Activated CD8-positive, alpha-beta memory T cell treated with anti-CD3 and anti-CD28 coated beads for 4 hours (primary cell): Measurements from ENCODE around the gene SLC12A5.

ENCODE experiments used
- DNase-seq, 2 donors: peaks; one replicate each; pipeline ENCODE4 v3.0.0-alpha.2; 2020; ENCODE audit warnings: low read depth in 2 of 2

The SLC12A5 gene

DNA sequence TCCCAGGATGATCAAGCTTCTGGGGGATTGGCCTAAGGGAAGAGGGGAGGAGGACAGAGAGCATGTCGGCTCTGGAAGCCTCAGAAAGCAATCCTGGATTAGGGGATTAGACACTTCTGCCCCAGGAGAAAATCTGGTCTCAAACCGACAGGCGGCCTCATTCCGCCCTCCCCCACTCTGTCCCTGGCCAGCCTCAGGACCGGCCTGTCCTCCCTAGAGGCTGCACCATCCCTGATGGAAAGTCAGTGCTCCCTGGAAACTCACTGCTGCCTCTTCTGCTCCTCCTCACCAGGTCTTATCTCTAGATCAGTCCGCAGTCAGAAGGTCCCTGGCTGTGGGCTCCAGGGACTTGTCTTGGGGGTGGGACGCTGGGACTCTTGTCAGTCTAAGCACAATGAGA is 905 bp upstream of the SLC12A5 start:
- DNase-seq, result no peak

DNA sequence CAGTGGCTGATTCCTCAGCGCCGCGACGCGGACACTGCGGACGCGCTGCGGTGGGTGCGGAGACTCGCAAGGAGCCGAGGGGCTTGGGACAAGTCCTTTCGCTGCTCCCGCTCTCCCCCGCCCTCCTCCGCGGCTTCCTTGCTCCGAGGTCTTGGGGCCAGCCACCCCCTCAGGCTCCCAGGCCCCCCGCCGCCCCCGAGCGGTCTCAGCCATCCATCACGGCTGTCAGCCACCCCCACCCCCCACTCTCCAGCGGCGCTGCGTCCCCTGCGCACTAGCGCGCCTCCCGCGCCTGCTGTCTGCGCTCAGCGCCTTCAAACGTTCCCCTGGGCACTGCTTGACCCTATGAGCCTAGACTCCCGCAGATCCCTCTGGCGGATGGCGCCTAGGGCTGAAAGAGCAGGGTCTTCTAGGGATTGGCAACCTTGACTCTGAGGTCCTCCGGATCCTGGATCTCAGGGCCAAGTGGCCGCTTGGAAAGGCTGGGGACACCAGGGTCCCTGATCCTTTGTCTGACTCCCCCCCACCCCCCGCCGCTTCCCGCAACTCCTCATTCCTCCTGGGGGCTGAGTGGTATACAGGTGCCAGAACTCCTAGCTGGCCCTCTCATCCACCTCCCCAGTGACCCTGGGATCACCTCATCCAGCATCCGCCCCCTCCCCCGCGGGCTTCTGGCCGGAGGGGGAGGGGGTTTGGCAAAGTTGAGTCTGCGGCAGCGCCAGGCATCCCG is 1.4 kb downstream of the SLC12A5 start:
- DNase-seq, result no peak

DNA sequence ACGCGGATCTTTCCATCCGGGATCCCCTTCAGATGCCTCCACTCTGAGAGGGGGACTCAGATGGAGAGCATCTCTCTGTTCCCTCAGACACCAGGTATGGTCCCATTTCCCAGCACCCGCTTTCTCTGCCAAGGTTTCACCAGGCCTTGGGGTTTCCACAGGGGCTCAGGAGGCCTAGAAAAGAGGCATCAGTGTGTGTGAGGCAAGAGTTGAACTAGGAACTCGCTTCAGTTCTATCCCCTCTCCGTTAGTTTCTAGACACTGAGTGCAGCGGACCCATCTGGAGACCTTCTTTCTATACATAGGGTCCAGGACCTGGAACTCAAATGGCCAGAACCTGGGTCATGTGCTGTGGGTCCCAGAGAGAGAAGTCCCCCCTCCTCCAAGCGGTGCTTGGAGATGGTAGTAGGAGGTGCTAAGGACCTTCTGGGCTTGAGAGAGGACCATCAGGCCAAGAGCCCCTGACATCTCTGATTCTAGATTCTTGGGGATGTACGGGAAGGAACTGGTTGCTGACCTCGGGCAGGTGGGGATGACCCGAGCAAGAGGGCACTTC is 2.1 kb downstream of the SLC12A5 start:
- no peak for DNase-seq

DNA sequence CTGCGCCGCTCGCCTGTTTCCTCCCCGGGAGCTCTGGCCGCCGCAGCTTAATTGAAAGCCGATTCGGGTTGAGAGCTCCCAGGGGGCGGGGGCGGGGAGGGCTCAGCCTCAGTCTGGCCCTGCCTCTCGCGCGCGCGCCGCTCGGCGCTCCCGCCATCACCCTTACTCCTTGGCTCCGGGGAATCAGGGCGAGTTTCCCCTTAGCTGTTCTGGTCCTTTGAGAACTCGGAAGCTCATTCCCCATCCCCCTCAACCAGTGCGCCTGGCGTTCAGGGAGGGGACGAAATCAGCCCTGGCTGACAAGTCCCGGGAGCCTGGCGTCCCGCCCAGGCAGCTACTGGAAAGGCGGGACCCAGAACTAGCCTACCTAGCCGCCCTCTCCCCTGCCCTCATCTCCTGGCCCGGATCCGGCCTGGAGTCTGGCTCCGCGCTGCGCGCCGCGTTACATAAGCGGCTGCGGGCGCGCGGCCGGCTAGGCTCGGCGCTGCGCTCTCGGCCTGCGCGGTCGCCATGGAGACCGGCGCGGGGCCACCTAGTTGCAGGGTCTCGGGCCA is 2.8 kb downstream of the SLC12A5 start:
- no peak for DNase-seq

DNA sequence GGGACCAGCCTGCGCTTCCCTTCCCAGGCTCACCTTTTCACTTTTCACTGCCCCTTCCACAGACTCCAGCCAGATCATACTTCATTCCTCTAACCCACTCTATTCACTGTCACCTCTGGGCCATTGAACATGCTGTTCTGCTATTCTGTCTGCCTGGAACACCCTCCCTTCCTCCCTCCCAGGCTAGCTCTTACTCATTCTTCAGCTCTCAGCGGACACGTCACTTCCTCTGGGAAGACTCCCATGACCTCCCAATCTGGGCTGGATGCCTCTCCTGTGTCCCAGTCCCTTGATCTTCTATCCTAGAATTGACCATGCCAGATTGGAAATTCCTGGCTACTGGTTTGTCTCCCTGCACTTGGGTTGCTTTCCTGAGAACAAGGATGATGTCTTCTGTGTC is 5.0 kb downstream of the SLC12A5 start:
- no peak for DNase-seq

DNA sequence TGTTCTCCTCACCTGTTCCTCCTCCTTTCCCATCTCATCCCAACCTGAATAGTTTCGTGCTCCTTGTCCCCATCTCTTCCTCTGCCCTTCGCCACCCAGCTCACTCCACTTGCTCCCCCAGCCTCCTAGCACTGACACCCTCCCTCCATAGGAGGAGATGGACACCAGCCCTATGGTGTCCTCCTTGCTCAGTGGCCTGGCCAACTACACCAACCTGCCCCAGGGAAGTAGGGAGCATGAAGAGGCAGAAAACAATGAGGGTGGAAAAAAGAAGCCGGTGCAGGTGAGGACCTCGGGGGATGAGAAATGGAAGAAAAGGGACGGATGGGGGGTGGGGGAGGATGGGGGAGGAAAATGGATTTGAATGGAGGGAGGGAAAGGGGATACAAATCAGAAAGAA is 6.2 kb downstream of the SLC12A5 start:
- DNase-seq, result no peak

DNA sequence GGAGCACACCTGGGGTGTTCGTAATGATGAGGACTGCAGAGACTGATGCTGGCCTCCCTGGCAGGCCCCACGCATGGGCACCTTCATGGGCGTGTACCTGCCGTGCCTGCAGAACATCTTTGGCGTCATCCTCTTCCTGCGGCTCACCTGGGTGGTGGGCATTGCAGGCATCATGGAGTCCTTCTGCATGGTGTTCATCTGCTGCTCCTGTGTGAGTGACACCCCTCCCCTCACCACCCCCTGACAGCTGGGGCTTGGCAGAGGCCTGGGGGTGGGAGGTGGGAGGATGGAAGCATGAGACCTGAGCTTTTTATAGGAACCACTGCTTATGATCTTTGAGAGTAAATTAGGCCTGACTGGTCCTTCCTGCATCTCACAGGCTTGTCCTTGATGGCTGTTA is 6.7 kb downstream of the SLC12A5 start:
- no peak for DNase-seq

DNA sequence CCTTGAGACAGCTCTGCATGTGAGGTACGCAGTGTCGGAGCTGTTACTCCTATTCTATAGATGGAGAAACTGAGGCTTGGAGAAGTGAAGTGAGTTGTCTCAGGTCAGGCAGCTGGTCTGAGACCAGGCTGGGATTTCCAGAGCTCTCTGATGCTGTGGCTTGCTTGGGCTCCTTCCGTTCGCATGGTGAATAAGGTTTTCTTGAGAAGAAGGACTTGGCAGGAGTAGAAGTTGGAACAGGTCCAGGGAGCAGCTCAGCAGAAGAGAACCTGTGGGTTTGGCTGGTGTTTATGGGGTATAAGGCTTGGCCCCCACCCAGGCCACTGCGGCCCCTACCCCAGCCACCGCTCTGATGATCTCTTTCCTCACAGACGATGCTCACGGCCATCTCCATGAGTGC is 7.4 kb downstream of the SLC12A5 start:
- no peak for DNase-seq

DNA sequence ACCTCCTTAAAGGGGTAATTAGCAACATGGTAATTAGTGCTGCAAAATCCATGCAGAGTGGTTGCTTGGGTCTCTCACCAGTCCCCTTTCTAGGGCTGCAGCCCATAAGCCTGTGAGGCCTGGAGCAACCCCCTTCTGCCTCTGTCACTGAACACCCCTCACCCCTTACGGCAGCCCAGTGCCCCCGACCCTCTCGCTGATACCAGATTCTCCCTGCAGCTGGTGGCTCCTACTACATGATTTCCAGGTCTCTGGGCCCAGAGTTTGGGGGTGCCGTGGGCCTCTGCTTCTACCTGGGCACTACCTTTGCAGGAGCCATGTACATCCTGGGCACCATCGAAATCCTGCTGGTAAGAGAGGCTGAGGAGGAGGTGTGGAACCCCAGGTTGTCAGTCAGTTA is 8.0 kb downstream of the SLC12A5 start:
- no peak for DNase-seq

DNA sequence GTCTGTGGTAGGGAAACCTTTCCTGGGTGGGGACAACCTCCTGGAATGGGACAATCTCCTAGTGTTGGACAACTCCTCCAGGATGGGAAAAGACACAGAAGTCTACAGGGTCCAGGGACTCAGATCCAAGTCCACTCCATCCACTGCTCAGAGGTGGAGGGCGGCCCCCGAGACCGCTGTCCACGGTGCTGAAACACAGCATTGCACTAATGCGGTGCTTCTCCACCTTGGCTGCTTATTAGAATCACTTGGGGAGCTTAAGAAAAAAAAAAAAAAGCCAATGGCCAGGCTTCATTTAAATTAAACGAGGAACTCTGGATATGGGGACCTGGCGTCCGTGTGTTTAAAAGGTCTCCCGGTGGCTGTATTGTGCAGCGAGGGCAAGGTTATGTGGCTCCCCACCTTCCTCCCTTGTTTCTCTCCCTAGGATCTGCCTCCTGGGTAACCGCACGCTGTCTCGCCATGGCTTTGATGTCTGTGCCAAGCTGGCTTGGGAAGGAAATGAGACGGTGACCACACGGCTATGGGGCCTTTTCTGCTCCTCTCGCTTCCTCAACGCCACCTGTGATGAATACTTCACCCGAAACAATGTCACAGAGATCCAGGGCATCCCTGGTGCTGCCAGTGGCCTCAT is 12.0 kb downstream of the SLC12A5 start:
- no peak for DNase-seq

DNA sequence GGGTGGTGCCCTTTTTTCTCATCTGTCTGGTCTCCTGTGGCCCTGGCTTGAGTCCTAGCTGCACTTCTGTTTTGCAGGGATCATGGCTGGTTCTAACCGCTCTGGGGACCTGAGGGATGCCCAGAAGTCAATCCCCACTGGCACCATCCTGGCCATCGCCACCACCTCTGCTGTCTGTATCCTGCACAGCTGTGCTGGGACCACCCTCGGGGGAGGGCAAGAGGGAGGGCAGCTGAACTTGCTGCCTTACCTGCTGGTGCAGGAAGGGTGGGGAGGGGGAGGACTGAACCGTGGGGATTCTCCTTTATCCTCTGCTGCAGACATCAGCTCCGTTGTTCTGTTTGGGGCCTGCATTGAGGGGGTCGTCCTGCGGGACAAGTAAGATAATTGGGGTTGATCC is 14.5 kb downstream of the SLC12A5 start:
- no peak for DNase-seq

DNA sequence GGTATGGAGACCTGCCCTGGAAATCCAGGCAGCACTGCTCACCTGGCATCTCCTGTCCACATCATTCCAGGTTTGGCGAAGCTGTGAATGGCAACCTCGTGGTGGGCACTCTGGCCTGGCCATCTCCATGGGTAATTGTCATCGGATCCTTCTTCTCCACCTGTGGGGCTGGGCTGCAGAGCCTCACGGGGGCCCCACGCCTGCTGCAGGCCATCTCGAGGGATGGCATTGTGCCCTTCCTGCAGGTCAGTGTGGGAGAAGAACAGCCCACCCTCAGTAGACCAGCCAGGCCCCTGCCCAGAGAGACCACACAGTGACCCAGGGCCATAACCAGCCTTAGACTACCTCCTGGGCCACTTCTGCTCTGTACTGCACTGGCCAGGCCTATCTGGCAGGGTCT is 15.9 kb downstream of the SLC12A5 start:
- DNase-seq, result no peak

DNA sequence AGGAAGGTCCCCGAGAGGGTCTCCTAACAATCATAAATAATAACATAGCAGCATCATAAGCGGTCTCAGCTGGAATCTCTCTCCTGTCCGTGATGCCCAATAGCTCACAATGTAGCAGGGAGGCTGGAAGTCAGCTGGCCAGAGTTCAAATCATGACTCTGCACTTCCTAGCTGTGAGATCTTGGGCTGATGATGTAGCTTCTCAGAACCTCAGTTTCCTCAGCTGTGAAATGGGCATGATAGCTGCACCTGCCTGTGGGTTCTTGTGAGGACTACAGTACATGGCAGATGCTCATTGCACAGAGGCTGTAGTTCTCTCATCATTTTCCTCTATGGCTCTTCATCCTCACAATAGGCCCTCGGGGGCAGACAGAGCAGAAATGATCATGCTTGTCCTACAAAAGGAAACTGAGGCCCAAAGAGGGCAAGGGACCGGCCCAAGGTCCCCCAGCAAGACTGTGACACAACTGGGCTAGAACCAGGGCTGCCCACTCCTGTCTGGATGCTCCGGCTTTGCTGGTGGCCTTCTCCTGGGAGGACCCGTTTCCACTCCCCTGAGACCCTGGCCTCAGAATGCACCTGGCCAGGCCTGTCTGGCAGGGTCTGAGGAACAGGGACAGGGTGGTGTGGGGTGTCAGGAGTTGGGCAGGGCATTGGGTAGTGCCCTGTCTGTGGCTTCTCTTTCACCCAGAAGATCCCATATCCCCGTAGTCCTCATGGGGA is 17.7 kb downstream of the SLC12A5 start:
- DNase-seq, result no peak

DNA sequence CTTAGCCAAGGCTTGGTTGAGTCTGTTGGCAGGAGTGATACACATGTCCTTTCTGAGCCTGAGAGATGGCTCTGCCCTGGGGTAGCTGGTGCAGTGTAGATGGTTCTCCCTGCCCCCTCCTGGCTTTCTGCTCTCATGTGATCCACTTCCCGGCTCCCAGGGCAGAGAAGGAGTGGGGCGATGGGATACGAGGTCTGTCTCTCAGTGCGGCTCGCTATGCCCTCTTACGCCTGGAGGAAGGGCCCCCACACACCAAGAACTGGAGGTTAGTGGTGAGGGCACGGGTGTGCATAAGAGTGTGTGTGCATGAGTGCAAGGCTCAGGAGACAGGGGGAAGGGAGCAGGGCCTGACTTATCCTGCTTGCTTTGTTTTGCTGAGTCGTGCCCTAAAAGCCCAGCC is 18.8 kb downstream of the SLC12A5 start:
- no peak for DNase-seq

DNA sequence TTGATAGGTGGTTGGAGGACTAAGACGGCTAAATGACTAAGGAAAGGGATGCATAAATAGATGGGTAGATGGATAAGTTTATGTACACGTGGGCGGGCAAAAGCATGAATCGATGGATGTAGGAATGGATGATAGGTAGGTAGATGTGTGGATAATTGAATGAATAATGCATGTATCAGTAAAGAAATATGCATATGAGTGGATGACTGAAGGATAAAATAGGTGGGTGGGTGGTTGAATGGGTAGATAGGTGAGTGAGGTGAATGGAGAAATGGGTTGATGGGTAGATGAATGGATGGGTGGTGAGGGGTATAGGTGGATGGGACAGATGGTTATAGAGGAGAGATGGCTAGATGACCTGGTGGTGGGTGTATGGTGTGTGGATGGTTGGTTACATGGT is 20.2 kb downstream of the SLC12A5 start:
- no peak for DNase-seq

DNA sequence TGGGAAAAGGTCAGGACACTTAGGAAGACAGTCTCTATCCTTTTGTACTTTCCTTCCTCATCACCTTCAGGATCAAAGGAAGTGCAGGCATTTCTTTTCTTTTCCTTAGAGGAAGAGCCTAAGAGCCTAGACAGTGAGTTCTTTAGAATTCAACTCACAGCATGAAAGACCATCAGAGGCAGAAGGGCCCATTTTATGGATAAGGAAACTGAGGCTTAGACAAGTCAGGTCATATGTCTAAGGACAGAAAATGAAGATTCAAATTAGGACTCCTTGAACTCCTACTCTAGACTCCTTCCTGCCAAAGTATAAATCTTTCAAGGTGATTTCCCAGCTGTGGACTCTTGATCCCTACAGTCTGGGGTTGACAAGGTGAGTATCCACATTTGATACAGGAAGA is 20.8 kb downstream of the SLC12A5 start:
- DNase-seq, result no peak

DNA sequence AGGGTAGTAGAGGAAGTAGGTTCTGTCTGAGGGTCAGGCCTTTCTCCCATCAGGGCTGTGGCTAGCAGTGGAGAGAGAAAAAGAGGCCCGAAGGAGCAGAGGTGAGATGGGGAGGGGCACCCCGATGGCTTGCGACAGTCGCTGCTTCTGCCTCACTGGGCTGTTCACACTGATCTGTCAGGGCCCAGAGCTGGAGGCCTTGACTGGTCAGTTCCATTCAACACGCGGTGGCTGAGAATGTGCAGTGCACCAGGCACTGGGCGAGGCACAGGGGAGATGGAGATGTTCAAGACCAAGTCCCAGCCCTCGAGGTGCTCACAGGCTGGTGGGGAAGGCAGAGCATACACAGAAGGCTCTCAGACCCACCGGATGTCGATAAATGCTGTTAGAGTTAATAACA is 21.4 kb downstream of the SLC12A5 start:
- no peak for DNase-seq

DNA sequence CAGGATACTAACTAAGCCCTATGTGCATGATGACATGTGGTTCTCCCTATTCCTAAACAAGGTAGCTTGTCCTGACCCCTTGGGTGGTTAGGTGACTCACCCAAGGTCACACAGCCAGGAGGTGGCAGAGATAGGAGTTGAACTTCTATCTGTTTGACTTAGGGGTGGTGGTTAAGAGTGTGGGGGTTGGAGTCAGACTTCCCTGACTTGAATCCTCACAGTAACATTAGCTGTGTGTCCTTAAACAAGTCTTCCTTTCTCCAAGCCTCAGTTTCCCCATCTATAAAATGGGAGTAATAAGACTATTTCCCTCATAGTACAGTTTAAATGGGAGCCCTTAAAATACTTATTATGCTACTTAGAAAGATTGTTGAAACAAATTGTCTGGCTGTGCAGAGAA is 21.9 kb downstream of the SLC12A5 start:
- DNase-seq, result no peak

DNA sequence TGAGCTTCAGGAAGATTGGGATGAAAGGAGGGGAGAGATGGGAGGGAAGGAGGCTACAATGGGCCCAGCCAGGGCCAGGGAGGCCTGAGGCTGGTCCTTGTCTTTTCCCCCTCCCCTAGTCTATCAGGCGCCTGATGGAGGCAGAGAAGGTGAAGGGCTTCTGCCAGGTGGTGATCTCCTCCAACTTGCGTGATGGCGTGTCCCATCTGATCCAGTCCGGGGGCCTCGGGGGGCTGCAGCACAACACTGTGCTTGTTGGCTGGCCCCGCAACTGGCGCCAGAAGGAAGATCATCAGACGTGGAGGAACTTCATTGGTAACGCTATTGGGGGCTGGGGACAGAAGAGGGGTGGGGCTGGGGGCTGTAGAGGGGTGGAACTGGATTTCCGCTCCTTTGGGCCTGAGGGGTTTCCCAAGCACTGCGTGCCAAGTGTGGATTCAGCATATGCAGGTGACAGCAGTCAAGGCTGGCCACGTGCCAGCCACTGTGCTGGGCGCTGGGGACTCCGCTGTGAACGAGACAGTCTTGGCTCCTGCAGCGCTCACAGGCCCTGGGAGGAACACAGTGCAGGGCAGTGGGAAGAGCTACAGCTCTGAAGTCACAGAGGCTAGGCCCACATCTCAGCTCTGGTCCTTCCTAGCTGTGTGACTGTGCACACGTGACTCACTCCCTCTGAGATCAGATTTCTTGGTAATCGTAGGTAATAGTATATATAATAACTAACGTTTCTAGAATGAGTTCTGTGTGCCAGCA is 22.7 kb downstream of the SLC12A5 start:
- no peak for DNase-seq

DNA sequence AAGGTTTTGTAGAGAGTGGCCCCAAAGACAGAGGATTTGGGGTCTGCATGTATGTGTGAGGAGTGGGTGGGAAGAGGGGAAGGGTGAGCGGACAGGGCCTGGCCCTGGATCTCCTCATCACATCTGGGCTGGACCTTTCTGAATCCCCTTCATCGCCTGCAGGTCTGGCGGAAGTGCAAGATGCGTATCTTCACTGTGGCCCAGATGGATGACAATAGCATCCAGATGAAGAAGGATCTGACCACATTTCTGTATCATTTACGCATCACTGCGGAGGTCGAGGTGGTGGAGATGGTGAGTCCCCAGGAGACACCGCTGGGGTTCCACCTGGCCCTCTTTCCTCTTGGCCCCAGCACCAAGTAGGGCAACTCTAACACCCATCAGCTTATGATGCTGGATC is 24.4 kb downstream of the SLC12A5 start:
- no peak for DNase-seq

DNA sequence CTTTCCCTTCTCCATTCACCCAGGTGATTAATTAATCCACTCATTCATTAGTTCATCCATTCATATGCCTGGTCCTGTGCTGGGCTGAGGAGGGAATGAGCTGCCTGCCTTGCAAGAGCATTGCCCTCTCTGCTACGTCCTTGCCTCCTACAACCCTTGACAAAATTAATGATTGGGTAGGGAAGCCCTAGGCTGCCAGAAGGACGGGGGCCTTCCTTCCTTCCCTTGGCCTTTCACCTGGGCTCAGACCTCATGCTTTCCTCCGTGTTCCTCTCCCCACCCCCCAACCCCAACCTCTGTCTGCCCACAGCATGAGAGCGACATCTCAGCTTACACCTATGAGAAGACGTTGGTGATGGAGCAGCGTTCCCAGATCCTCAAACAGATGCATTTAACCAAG is 25.6 kb downstream of the SLC12A5 start:
- DNase-seq, result no peak

DNA sequence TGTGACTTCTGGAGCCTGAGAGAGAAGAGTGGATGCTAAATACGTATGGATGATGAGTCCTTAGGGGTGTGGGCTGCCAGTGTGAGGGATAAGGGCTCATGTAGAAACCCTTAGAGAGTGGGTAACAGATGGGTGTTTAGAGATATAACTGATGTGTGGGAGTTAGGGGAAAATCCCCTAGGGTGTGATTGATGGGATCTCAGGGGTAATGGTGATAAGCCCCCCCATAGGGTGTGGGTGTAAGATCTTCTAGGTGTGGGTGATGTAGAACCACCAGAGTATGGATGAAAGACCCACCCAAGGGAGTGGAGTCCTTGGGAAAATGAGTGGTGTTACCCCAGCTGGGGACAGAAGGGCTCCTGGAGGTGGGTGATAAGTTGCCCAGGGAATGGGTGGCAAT is 26.3 kb downstream of the SLC12A5 start:
- no peak for DNase-seq
